GM19372 (cell line): ENCODE results near the gene CMYA5.
"Not testable (repeated sequence)": the region's sequence is repeated elsewhere in the genome, so short reads cannot be mapped to it uniquely, and the experiment has no call there.

Experiments used
- ATAC-seq: cut with Tn5 transposase; IDR thresholded peaks from one replicate; pipeline ENCODE4 v1.9.1; 2021; ENCODE audit warnings: mild to moderate bottlenecking, low read depth, moderate library complexity; ENCODE audit not compliant: unreplicated experiment

The CMYA5 gene

GRCh38 chr5:79702606-79703380 is 13.2 kb downstream of the CMYA5 start:
- ATAC-seq: no peak

DNA sequence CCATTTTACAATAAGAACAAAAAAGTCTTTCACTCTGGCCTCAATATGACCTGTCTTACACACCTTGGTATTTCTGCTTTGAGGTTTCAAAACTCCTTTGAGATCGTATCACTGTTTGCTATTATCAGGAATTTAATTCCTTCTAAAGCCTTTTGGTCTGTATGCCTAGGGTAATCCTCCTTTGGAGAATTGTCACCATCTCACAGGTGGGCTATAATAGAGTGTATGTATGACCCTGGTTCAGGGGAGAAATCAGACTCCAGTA is 13.7 kb downstream of the CMYA5 start:
- ATAC-seq: no peak

GRCh38 chr5:79704553-79704952 is 14.9 kb downstream of the CMYA5 start:
- no peak for ATAC-seq

DNA sequence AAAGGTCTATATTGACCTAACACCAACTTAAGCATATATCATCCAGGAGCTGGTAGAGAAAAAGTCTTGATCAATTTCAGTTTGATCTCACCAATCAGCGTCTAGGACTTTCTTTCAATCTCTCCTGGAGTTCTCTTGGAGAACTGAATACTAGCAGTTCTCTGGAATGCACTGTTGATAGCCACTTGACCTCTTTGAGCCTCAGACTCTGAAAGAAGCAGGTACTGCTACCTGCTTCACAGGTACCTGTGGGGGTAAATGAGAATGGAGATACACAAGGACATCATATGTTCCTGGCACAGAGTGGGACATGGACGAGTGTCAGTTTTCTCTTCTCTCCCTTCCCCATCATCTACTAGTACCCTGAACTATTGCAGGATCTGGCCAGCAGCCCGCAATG is 16.0 kb downstream of the CMYA5 start:
- no peak for ATAC-seq

DNA sequence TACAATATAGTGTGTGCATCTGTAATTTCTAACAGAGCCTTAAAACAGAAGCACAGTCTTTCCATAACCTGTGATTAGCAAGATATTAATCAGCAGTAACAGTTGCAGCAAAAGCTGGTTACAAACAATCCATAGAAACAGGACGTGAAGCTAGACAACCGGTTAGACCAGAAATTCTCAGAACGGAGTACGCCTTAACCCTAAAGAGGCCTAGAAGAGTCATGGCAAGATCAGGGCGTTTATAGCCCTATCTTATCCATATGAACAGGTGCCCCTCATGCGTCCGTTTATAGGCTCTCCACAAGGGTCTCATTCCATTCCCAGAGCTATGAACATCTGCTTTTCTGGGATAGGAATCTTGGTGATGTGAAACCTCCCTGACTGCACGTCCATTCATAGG is 16.7 kb downstream of the CMYA5 start:
- not testable (repeated sequence) for ATAC-seq

GRCh38 chr5:79707535-79707934 is 17.9 kb downstream of the CMYA5 start:
- no peak for ATAC-seq

DNA sequence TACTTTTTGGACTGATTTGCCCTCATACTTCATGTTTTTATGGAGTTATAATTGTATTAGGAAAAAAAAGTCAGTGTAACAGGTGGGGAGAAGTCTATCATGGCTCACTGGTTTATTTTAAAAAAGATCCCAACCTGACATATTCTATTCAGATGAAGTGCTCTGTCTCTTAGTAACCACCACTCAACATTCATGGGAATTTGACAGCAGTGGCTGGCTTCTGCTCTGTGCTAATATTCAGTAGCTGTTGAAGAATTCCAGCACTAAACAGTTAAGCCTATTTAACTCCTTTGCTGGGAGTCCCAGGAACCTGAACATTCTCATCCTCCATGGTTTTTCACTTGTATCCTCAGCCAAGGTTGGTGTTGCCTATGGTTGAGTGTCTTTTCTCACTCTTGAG is 23.1 kb downstream of the CMYA5 start:
- no peak for ATAC-seq

- ATAC-seq: no peak
These were observed 24.1 kb downstream of the CMYA5 start for GRCh38 chr5:79713727-79714126.

- no peak for ATAC-seq
These were observed 27.2 kb downstream of the CMYA5 start for GRCh38 chr5:79716839-79717238.

- ATAC-seq: no peak
These were observed 30.5 kb downstream of the CMYA5 start for GRCh38 chr5:79720096-79720495.

- no peak for ATAC-seq
These were observed 38.1 kb downstream of the CMYA5 start for GRCh38 chr5:79727451-79728355.

DNA sequence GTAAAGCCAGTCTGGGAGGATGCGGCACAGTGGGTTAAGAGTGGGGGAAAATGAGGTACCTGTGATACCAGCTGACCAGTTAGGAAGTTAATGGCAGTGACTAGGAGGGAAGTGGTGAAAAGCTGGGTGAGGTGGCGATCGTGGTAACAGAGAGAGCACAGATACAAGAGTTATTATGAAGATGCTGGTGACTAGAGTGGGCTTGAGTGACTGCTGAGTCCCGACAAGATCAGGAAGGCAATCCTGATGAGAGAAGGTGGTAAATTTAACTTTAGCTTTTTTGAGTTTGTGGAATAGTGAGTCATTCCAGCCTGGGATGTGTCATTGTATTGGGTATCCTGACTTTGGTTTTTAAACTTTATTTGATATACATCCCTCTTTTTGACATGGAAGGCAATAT is 38.8 kb downstream of the CMYA5 start:
- ATAC-seq: no peak

DNA sequence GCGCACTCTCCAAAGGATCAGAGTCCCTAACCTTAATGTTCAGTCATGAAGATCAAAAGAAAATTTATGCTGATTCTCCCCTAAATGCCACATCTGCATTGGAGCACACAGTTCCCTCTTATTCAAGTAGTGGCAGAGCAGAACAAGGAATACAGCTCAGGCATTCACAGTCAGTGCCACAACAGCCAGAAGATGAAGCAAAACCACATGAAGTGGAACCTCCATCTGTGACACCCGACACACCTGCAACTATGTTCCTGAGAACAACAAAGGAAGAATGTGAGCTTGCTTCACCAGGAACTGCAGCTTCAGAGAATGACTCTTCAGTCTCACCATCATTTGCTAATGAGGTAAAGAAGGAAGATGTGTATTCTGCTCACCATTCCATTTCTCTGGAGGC is 40.0 kb downstream of the CMYA5 start:
- ATAC-seq: no peak

DNA sequence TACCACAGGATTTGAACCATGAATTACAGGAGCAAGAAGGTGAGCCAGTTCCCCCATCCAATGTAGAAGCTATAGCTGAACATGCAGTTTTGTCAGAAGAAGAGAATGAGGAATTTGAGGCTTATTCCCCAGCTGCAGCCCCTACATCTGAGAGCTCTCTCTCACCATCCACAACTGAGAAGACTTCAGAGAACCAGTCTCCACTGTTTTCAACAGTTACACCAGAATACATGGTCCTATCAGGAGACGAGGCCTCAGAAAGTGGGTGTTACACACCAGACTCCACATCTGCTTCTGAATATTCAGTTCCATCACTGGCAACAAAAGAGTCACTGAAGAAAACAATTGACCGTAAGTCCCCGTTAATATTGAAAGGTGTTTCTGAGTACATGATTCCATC is 40.9 kb downstream of the CMYA5 start:
- ATAC-seq: no peak

DNA sequence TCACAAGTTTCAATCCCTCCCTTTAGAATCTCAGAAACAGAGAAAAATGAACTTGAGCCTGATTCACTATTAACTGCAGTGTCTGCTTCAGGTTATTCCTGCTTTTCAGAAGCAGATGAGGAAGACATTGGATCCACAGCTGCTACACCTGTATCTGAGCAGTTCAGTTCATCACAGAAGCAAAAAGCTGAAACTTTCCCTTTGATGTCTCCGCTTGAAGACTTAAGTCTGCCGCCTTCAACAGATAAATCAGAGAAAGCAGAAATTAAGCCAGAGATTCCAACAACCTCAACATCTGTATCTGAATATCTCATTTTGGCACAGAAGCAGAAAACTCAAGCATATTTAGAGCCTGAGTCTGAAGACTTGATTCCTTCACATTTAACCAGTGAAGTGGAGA is 42.1 kb downstream of the CMYA5 start:
- no peak for ATAC-seq

- no peak for ATAC-seq
These were observed 47.2 kb downstream of the CMYA5 start for GRCh38 chr5:79736528-79737514.

- no peak for ATAC-seq
These were observed 48.7 kb downstream of the CMYA5 start for GRCh38 chr5:79738349-79738748.

DNA sequence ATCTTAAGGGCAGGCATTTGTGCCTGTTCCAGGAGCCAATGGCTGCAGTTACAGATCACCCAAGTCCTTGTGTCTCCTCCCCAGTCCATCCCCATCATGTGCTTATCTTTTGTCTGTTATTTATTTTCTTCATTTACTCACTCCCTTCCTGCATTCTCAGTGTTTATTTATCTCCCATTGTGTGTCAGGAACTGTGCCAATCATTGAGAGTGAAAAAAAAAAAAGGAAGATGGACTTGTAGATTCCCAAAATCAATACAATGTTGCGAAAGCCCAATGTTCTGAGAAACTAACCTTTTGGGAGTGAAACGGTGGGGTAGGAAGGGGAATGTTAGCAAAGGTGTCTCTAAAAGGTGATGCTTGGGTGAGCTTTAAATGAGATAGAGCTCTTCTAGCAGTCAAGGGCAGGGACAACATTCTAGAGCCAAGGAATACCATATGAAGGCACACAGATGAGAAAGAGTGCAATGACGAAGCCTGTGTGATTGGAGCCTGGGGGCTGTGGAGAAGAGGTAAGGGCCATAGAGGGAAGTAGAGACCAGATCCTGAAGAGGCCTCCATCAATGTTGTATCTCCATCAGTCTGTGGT is 53.0 kb downstream of the CMYA5 start:
- no peak for ATAC-seq

GRCh38 chr5:79743846-79744605 is 54.4 kb downstream of the CMYA5 start:
- ATAC-seq: no peak

- ATAC-seq: no peak
These were observed 55.6 kb downstream of the CMYA5 start for GRCh38 chr5:79745255-79745654.
